Stimulated activated CD8-positive, alpha-beta memory T cell treated with anti-CD3 and anti-CD28 coated beads, Interleukin-2, amount 100 ng/mL, for 1 hour (primary cell): ENCODE measurements around the gene SHC2.
"Not testable (repeated sequence)": the region's sequence is repeated elsewhere in the genome, so short reads cannot be mapped to it uniquely, and the experiment has no call there.

Experiments used
- DNase-seq, 2 donors: peaks; one replicate each; pipeline ENCODE4 v3.0.0-alpha.2; 2020; ENCODE audit warnings: low read depth in 2 of 2

The SHC2 gene

GRCh38 chr19:389935-390289, 70.9 kb downstream of the SHC2 start:
- no peak for DNase-seq

GRCh38 chr19:389255-389934, 71.4 kb downstream of the SHC2 start:
- no peak for DNase-seq

- DNase-seq = no peak
Measured at GRCh38 chr19:388691-389090, 72.1 kb downstream of the SHC2 start.

GRCh38 chr19:387777-388176, 73.1 kb downstream of the SHC2 start:
- DNase-seq = no peak

- not testable (repeated sequence) for DNase-seq
Measured at GRCh38 chr19:386632-387301, 74.1 kb downstream of the SHC2 start.

- DNase-seq = not testable (repeated sequence)
Measured at GRCh38 chr19:386189-386588, 74.6 kb downstream of the SHC2 start.

GRCh38 chr19:384799-385169, 76.0 kb downstream of the SHC2 start:
- no peak for DNase-seq

- DNase-seq = no peak
Measured at GRCh38 chr19:383922-384798, 76.7 kb downstream of the SHC2 start.

GRCh38 chr19:383040-383439, 77.8 kb downstream of the SHC2 start:
- no peak for DNase-seq

GRCh38 chr19:382578-382977, 78.3 kb downstream of the SHC2 start:
- DNase-seq = not testable (repeated sequence)

- DNase-seq = not testable (repeated sequence)
Measured at GRCh38 chr19:381901-382300, 78.9 kb downstream of the SHC2 start.

GRCh38 chr19:380618-381219, 80.1 kb downstream of the SHC2 start:
- not testable (repeated sequence) for DNase-seq

- DNase-seq = no peak
Measured at GRCh38 chr19:379796-380195, 81.0 kb downstream of the SHC2 start.

GRCh38 chr19:378706-379105, 82.1 kb downstream of the SHC2 start:
- DNase-seq = no peak

- DNase-seq = no peak
Measured at GRCh38 chr19:377801-378581, 82.8 kb downstream of the SHC2 start.

GRCh38 chr19:376111-376470, 84.7 kb downstream of the SHC2 start:
- DNase-seq = no peak

GRCh38 chr19:375395-376110, 85.3 kb downstream of the SHC2 start:
- no peak for DNase-seq

GRCh38 chr19:374886-375235, 86.0 kb downstream of the SHC2 start:
- no peak for DNase-seq

GRCh38 chr19:374183-374885, 86.5 kb downstream of the SHC2 start:
- DNase-seq = no peak

- no peak for DNase-seq
Measured at GRCh38 chr19:373391-374182, 87.2 kb downstream of the SHC2 start.
